Measurements from ENCODE around the gene DNAJC13.

The DNAJC13 gene

DNA sequence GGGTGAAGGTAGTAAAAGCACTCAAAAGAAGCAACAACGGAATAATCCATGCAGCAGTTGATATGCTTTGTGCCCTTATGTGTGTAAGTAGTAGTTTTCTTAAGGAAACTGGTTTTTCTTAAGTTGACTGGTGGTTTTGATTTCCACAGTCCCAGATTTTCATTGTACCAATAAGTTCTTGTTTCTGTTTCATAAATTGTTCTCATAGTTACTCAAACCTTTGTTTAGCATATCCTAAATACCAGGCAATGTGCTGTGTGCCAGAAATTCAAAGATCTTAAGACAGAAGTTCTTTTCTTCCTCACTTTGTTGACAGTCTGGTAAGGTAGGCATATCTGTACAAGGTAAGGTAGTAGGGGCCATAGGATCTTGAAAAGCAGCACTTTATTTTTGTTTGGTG, 40.0 kb downstream of the DNAJC13 start:
- DNase-seq (ENCODE audit: extremely low read depth in 1 of 2, low read depth in 1 of 2), result no peak

- DNase-seq (ENCODE audit: extremely low read depth in 1 of 2, low read depth in 1 of 2), result no peak
These were observed 42.2 kb downstream of the DNAJC13 start for GRCh38 chr3:132459551-132459950.

GRCh38 chr3:132461544-132461943, 44.2 kb downstream of the DNAJC13 start:
- DNase-seq (ENCODE audit: extremely low read depth in 1 of 2, low read depth in 1 of 2), result no peak

GRCh38 chr3:132464066-132464465, 46.8 kb downstream of the DNAJC13 start:
- DNase-seq (ENCODE audit: extremely low read depth in 1 of 2, low read depth in 1 of 2), result no peak

DNA sequence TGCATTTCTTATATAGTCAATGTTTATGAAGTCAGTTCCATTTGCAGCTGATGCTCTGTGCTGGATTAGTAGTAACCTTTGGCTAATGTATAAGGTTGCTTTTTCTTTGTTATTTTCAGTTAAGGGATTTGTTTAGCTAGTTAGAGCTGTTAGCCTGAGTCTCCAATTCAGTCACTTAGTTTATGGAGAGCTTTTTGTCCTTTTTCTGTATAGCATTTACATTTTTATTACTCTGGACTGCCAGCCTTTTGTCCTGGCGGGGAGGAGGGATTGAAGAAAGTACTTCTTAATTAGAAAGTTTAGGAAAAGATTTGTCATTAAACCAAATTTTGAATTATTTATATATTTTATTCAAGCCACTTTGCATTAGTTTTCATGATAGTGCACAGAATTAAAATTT, 52.0 kb downstream of the DNAJC13 start:
- DNase-seq (ENCODE audit: extremely low read depth in 1 of 2, low read depth in 1 of 2), result no peak

DNA sequence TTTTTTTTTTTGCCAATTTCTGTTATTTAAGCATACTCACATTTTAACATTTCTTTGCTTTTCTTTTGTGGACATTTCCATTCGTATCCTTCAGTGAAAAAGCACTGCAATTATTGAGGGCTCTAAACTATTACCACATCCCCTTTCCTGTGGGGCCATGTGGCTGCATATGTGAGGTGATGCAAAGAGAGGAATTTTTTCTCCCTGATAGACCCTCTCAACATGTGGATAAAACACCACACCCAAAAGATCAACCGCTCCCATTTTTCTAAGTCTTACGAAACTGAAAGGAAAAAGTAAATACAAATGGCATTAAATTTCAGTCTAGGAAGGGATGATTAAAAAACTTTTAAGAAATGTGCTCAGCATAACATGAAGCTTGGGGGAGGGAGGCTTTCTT, 68.8 kb downstream of the DNAJC13 start:
- DNase-seq (ENCODE audit: extremely low read depth in 1 of 2, low read depth in 1 of 2), result no peak

- no peak for DNase-seq (ENCODE audit: extremely low read depth in 1 of 2, low read depth in 1 of 2)
These were observed 70.8 kb downstream of the DNAJC13 start for GRCh38 chr3:132488151-132488550.

DNA sequence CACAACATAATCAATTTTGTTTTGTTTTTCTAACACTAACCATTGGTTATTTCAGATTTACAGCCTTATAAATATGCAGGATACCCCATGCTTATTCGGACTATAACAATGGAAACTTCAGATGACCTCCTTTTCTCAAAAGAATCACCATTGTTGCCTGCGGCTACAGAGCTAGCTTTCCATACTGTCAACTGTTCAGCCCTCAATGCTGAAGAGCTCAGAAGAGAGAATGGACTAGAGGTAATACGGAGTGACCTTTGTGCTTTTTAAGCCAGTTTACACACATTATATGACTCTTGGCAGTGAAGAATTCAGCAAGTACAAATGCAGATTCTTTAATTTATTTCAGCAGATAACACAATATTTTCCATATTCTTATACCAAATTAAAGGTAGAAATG, 81.8 kb downstream of the DNAJC13 start:
- no peak for DNase-seq (ENCODE audit: extremely low read depth in 1 of 2, low read depth in 1 of 2)

GRCh38 chr3:132503559-132503958, 86.3 kb downstream of the DNAJC13 start:
- no peak for DNase-seq (ENCODE audit: extremely low read depth in 1 of 2, low read depth in 1 of 2)

- no peak for DNase-seq (ENCODE audit: extremely low read depth in 1 of 2, low read depth in 1 of 2)
These were observed 87.2 kb downstream of the DNAJC13 start for GRCh38 chr3:132504375-132504933.

DNA sequence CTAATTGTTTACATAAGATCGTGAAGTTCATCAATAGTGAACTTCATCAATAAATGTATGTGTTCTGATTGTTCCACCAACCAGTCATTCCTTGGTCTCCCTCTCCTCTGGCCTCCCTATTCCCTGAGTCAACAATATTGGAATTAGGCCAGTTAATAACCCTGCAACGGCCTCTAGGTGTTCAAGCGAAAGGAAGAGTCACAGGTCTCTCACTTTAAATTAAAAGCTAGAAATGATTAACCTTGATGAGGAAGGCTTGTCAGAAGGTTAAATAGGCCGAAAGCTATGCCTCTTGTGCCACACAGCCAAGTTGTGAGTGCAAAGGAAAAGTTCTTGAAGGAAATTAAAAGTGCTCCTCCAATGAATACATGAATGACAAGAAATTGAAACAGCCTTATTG, 90.4 kb downstream of the DNAJC13 start:
- DNase-seq (ENCODE audit: extremely low read depth in 1 of 2, low read depth in 1 of 2), result no peak

- DNase-seq (ENCODE audit: extremely low read depth in 1 of 2, low read depth in 1 of 2), result no peak
These were observed 91.8 kb downstream of the DNAJC13 start for GRCh38 chr3:132509096-132509495.

DNA sequence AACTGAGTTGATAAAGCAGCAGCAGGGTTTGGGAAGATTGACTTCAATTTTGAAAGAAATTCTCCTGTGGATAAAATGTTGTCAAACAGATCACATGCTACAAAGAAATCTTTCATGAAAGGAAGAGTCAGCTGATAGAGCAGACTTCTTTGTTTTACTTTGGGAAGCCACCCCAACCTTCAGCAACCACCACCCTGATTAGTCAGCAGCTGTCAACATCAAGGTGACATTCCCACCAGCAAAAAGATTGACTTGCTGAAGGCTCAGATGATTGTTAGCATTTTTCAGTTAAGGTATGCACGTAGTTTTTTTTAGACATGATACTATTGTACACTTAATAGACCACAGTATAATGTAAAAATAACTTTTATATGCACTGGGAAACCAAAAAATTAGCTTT, 92.2 kb downstream of the DNAJC13 start:
- no peak for DNase-seq (ENCODE audit: extremely low read depth in 1 of 2, low read depth in 1 of 2)

DNA sequence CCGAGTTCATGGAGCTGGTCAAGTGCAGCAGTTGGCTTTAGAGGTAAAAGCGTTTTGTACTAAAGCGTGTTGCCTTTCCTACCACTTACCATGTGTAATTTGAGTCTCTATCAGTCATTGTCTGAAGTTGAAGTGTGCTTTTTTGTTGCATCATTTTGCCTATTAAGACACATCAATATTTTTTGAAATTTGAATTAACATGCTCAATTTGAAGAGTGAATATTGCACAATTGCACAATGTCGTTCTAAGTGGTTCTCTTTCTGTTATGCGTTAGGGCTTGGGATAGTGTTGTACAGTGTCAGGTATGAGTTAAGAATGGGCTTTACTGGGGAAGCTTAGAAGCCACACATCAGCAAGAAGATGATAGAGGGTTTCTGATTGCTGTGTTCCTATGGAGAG, 95.8 kb downstream of the DNAJC13 start:
- no peak for DNase-seq (ENCODE audit: extremely low read depth in 1 of 2, low read depth in 1 of 2)

DNA sequence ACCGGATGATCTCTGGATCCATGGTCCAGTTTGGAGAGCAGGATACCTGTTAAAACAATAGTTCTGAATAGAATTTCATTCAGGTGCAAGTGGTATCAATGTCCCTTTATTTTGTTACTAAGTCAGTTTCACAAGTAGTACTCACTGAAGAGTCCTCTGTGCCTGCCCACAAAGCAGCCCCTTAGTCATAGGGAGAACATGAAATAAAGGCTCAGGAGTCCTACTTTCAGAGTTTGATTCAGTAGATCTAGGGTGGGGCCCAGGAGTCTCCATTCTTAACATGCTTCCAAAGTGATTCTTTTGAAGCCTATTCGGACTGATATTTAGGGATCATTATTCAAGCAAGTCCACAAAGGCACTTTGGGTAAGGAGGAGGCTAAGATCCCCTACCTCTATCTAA, 100.0 kb downstream of the DNAJC13 start:
- DNase-seq (ENCODE audit: extremely low read depth in 1 of 2, low read depth in 1 of 2), result no peak

DNA sequence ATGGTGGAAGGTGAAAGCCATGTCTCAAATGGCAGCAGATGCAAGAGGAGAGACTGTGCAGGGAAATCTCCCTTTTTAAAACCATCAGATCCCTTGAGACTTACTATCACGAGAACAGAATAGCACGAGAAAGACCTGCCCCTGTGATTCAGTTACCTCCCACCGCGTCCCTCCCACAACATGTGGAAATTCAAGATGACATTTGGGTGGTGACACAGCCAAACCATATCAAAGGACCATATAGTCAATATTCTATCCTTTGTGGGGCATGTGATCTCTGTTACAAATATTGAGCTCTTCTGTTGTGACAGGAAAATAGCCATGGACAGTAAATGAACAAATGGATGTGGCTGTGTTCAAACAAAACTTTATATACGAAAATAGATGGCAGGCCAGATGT, 102.6 kb downstream of the DNAJC13 start:
- no peak for DNase-seq (ENCODE audit: extremely low read depth in 1 of 2, low read depth in 1 of 2)

DNA sequence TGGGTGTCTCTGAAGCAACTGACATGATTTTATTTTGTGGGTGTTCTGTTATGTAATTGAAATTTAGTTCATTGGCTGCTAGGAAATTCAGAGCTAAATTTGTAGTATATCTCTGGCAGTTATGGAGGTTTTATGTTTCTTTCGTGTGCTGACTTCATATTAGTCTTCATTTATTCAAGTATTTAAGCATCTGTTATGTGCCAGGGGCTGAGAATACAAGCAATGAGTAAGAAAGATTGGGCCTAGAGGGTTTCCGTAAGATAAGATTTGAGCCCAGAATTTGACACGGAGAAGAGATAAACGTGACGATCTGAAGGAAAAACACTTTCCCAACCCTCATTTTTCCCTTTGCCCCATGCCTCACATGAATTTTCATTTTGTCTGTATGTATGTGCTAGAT, 104.6 kb downstream of the DNAJC13 start:
- no peak for DNase-seq (ENCODE audit: extremely low read depth in 1 of 2, low read depth in 1 of 2)

GRCh38 chr3:132522353-132522752, 105.1 kb downstream of the DNAJC13 start:
- no peak for DNase-seq (ENCODE audit: extremely low read depth in 1 of 2, low read depth in 1 of 2)

- DNase-seq (ENCODE audit: extremely low read depth in 1 of 2, low read depth in 1 of 2), result no peak
These were observed 113.3 kb downstream of the DNAJC13 start for GRCh38 chr3:132530624-132531023.

- DNase-seq (ENCODE audit: extremely low read depth in 1 of 2, low read depth in 1 of 2), result peak in 1 of 2 donors; percentile 27
These were observed 118.5 kb downstream of the DNAJC13 start for GRCh38 chr3:132535575-132536441.

- DNase-seq (ENCODE audit: extremely low read depth in 1 of 2, low read depth in 1 of 2), result no peak
These were observed 119.3 kb downstream of the DNAJC13 start for GRCh38 chr3:132536442-132537153.

GRCh38 chr3:132537297-132537696, 120.0 kb downstream of the DNAJC13 start:
- DNase-seq (ENCODE audit: extremely low read depth in 1 of 2, low read depth in 1 of 2), result no peak
